HepG2 (cell line): ENCODE data around the gene GRK4. TPM values are rescaled to one million over a fixed set of nuclear protein-coding genes. Genes with fewer than 3 reads are reported as not detected.
A peak's percentile ranks its signal among the peaks of the same experiment; 100 is the strongest.

Experiments used
- CCDC6 ChIP-seq: sonication (generic); formaldehyde crosslinking; IDR thresholded peaks from 2 replicates; pipeline ENCODE4 v1.8.1; 2022; ENCODE audit warnings: mild to moderate bottlenecking, missing genetic modification reagents, moderate library complexity
- DR1 ChIP-seq: sonication (generic); formaldehyde crosslinking; IDR thresholded peaks from 2 replicates; pipeline ENCODE4 v1.8.0; 2021; ENCODE audit warnings: mild to moderate bottlenecking, missing genetic modification reagents, inconsistent platforms
- ESRRA ChIP-seq: sonication (generic); formaldehyde crosslinking; IDR thresholded peaks from 2 replicates; pipeline ENCODE4 v1.5.1; 2020; ENCODE audit warnings: mild to moderate bottlenecking, low read depth, missing genetic modification reagents
- GATA4 ChIP-seq: sonication (generic); IDR thresholded peaks from 2 replicates; pipeline ENCODE4 v1.6.1; 2016; ENCODE audit warnings: antibody characterized with exemption, low read depth, borderline replicate concordance
- MAFG ChIP-seq: sonication (generic); formaldehyde crosslinking; IDR thresholded peaks from 2 replicates; pipeline ENCODE4 v1.5.1; 2020; ENCODE audit warnings: mild to moderate bottlenecking, missing genetic modification reagents
- RARG ChIP-seq: sonication (generic); formaldehyde crosslinking; IDR thresholded peaks from 2 replicates; pipeline ENCODE4 v1.4.0; 2020; ENCODE audit warnings: low read depth, mild to moderate bottlenecking, missing genetic modification reagents
- RBFOX2 ChIP-seq: fragments of 200-400 bp; formaldehyde crosslinking; IDR thresholded peaks from 2 replicates; pipeline ENCODE4 v1.6.1; 2017; ENCODE audit warnings: low read depth, mild to moderate bottlenecking, low read length
- RCOR2 ChIP-seq: IDR thresholded peaks from 2 replicates; pipeline ENCODE4 v1.6.1; 2016; ENCODE audit warnings: missing biosample characterization, missing genetic modification reagents
- SMARCC2 ChIP-seq: fragments of 450-650 bp; IDR thresholded peaks from 2 replicates; pipeline ENCODE4 v1.6.1; 2017; ENCODE audit warnings: antibody characterized with exemption, mild to moderate bottlenecking
- TAF15 ChIP-seq: fragments of 200-400 bp; formaldehyde crosslinking; IDR thresholded peaks from one replicate; pipeline ENCODE4 v1.6.1; 2018; ENCODE audit warnings: mild to moderate bottlenecking, low read depth, low read length; ENCODE audit not compliant: poor library complexity, severe bottlenecking
- ZC3H13 ChIP-seq: sonication (generic); formaldehyde crosslinking; IDR thresholded peaks from 2 replicates; pipeline ENCODE4 v1.8.1; 2023; ENCODE audit warnings: mild to moderate bottlenecking, missing genetic modification reagents, moderate library complexity
- ZC3H4 ChIP-seq: sonication (generic); formaldehyde crosslinking; IDR thresholded peaks from 2 replicates; pipeline ENCODE4 v1.4.0; 2020; ENCODE audit warnings: missing genetic modification reagents, borderline replicate concordance
- ZKSCAN8 ChIP-seq: IDR thresholded peaks from 2 replicates; pipeline ENCODE4 v1.6.1; 2016; ENCODE audit warnings: borderline replicate concordance, missing genetic modification reagents, missing compliant biosample characterization
- ZMAT3 ChIP-seq: sonication (generic); formaldehyde crosslinking; conservative IDR thresholded peaks from 2 replicates; pipeline ENCODE4 v1.7.0; 2021; ENCODE audit warnings: missing genetic modification reagents
- ZNF263 ChIP-seq: sonication (generic); formaldehyde crosslinking; IDR thresholded peaks from 2 replicates; pipeline ENCODE4 v1.4.0; 2020; ENCODE audit warnings: missing genetic modification reagents
- ZNF367 ChIP-seq: sonication (generic); formaldehyde crosslinking; IDR thresholded peaks from 2 replicates; pipeline ENCODE4 v1.4.0; 2020; ENCODE audit warnings: missing genetic modification reagents, borderline replicate concordance
- ZNF746 ChIP-seq: sonication (generic); formaldehyde crosslinking; IDR thresholded peaks from 2 replicates; pipeline ENCODE4 v1.8.0; 2022; ENCODE audit warnings: mild to moderate bottlenecking, missing genetic modification reagents
- ZNF761 ChIP-seq: sonication (generic); formaldehyde crosslinking; conservative IDR thresholded peaks from 2 replicates; pipeline ENCODE4 v1.4.0; 2020; ENCODE audit warnings: mild to moderate bottlenecking, missing genetic modification reagents
- ZNF879 ChIP-seq: sonication (generic); formaldehyde crosslinking; IDR thresholded peaks from 2 replicates; pipeline ENCODE4 v1.8.1; 2023; ENCODE audit warnings: missing genetic modification reagents
- ZNF883 ChIP-seq: sonication (generic); formaldehyde crosslinking; IDR thresholded peaks from 2 replicates; pipeline ENCODE4 v1.5.1; 2020; ENCODE audit warnings: mild to moderate bottlenecking, missing genetic modification reagents; ENCODE audit errors: not compliant biosample characterization
- polyA plus RNA-seq, 8 experiments: library from polyadenylated mRNA; depleted of rRNA in 3 of 8; stranded (reverse) in 7 of 8; unstranded in 1 of 8; fragments of >200 nt; fragmentation: Illumina TruSeq in 4 of 8; extraction: Trizol in 4 of 8; gene quantifications; 2 replicates each; pipeline versions ENCODE4 v1.2.1 to v1.2.3, GENCODE V29; 2011 to 2016; ENCODE audit warnings: low read depth in 4 of 8, missing spikeins in 1 of 8, mixed read lengths in 1 of 8; ENCODE audit not compliant: insufficient read depth in 1 of 8
- total RNA-seq, 5 experiments: library from RNA; depleted of rRNA; stranded (reverse); fragments of >200 nt; fragmentation: Illumina TruSeq; extraction: Trizol; gene quantifications; 2 replicates each; pipeline ENCODE4 v1.2.3, GENCODE V29; 2016; ENCODE audit warnings: low read depth in 1 of 5
- TF ChIP-seq, protein P1 (sequence below): sonication (generic); formaldehyde crosslinking; IDR thresholded peaks from 2 replicates; pipeline ENCODE4 v1.5.0; 2020; ENCODE audit warnings: mild to moderate bottlenecking, missing genetic modification reagents, moderate library complexity
- TF ChIP-seq, protein P2 (sequence below): sonication (generic); formaldehyde crosslinking; IDR thresholded peaks from 2 replicates; pipeline ENCODE4 v1.4.0; 2020; ENCODE audit warnings: mild to moderate bottlenecking, low read depth, missing genetic modification reagents
- TF ChIP-seq, protein P3 (sequence below): IDR thresholded peaks from 2 replicates; pipeline ENCODE4 v1.6.1; 2016; ENCODE audit warnings: missing biosample characterization, missing genetic modification reagents, low read depth
- TF ChIP-seq, protein P4 (sequence below): sonication (generic); formaldehyde crosslinking; IDR thresholded peaks from 2 replicates; pipeline ENCODE4 v1.4.0; 2020; ENCODE audit warnings: missing genetic modification reagents

Gene GRK4
- total and polyA plus RNA-seq, 2 of the 13 experiments (the other 11 are each of a cell fraction or from before 2014, with no cell fraction given): 1.8 to 2.0 TPM

DNA sequence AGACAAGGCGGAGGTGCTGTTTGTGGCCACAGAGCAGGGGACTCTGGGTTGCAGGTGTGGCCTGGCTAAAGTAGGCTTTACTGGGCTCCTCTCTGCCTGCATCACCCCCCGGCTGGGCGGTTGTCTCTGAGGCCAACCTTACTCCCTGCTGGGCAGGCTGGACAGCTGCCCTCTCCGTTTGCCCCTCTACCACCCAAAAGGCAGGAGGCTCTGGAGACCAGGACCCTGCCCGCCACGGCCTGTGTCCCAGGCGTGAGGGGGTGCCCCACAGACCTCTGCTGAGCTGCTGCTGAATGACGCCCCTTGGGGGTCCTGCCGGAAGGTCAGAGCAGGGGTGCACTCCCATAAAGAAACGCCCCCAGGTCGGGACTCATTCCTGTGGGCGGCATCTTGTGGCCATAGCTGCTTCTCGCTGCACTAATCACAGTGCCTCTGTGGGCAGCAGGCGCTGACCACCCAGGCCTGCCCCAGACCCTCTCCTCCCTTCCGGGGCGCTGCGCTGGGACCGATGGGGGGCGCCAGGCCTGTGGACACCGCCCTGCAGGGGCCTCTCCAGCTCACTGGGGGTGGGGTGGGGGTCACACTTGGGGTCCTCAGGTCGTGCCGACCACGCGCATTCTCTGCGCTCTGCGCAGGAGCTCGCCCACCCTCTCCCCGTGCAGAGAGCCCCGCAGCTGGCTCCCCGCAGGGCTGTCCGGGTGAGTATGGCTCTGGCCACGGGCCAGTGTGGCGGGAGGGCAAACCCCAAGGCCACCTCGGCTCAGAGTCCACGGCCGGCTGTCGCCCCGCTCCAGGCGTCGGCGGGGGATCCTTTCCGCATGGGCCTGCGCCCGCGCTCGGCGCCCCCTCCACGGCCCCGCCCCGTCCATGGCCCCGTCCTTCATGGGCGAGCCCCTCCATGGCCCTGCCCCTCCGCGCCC lies 110.0 kb downstream of the GRK4 start (continued):
- TF ChIP-seq, protein P1, sequence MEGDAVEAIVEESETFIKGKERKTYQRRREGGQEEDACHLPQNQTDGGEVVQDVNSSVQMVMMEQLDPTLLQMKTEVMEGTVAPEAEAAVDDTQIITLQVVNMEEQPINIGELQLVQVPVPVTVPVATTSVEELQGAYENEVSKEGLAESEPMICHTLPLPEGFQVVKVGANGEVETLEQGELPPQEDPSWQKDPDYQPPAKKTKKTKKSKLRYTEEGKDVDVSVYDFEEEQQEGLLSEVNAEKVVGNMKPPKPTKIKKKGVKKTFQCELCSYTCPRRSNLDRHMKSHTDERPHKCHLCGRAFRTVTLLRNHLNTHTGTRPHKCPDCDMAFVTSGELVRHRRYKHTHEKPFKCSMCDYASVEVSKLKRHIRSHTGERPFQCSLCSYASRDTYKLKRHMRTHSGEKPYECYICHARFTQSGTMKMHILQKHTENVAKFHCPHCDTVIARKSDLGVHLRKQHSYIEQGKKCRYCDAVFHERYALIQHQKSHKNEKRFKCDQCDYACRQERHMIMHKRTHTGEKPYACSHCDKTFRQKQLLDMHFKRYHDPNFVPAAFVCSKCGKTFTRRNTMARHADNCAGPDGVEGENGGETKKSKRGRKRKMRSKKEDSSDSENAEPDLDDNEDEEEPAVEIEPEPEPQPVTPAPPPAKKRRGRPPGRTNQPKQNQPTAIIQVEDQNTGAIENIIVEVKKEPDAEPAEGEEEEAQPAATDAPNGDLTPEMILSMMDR (CRISPR knock-in tag): peak; percentile 48; the same call in 1 of the 2 replicates
- peak; percentile 91 for TF ChIP-seq ZNF746 (CRISPR knock-in tag)
- TF ChIP-seq ZKSCAN8 (CRISPR knock-in tag): no peak
- no peak for TF ChIP-seq RCOR2
- no peak for TF ChIP-seq SMARCC2
- TF ChIP-seq, protein P2, sequence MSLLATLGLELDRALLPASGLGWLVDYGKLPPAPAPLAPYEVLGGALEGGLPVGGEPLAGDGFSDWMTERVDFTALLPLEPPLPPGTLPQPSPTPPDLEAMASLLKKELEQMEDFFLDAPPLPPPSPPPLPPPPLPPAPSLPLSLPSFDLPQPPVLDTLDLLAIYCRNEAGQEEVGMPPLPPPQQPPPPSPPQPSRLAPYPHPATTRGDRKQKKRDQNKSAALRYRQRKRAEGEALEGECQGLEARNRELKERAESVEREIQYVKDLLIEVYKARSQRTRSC (CRISPR knock-in tag): no peak
- TF ChIP-seq RBFOX2: peak; percentile 74
- TF ChIP-seq RARG: no peak
- no peak for TF ChIP-seq MAFG (CRISPR knock-in tag)
- TF ChIP-seq TAF15: no peak
- TF ChIP-seq CCDC6 (CRISPR knock-in tag): peak; percentile 41; the same call in 1 of the 2 replicates
- TF ChIP-seq ZNF761: no peak
- TF ChIP-seq GATA4: no peak
- no peak for TF ChIP-seq ZC3H4 (CRISPR knock-in tag)
- peak; percentile 21; the same call in 1 of the 2 replicates for TF ChIP-seq DR1 (CRISPR knock-in tag)
- no peak for TF ChIP-seq ZNF879 (CRISPR knock-in tag)
- TF ChIP-seq ZMAT3 (CRISPR knock-in tag): no peak
- peak; percentile 78; the same call in 1 of the 2 replicates for TF ChIP-seq ESRRA (CRISPR knock-in tag)
- TF ChIP-seq ZNF367: no peak
- 0 out of 2 replicates have a peak, but pooled peaks have one; percentile 33 for TF ChIP-seq ZNF263
- TF ChIP-seq, protein P3, sequence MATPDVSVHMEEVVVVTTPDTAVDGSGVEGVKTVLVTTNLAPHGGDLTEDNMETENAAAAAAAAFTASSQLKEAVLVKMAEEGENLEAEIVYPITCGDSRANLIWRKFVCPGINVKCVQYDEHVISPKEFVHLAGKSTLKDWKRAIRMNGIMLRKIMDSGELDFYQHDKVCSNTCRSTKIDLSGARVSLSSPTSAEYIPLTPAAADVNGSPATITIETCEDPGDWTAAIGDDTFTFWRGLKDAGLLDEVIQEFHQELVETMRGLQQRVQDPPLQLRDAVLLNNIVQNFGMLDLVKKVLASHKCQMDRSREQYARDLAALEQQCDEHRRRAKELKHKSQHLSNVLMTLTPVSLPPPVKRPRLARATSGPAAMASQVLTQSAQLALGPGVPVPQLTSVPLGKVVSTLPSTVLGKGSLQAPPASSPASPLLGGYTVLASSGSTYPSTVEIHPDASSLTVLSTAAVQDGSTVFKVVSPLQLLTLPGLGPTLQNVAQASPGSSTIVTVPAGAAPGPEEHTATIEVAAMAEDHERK (CRISPR knock-in tag): no peak
- TF ChIP-seq ZNF883 (CRISPR knock-in tag): no peak
- TF ChIP-seq ZC3H13: no peak
- TF ChIP-seq, protein P4, sequence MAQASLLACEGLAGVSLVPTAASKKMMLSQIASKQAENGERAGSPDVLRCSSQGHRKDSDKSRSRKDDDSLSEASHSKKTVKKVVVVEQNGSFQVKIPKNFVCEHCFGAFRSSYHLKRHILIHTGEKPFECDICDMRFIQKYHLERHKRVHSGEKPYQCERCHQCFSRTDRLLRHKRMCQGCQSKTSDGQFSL: peak; percentile 43; the same call in 1 of the 2 replicates
